Activated CD8-positive, alpha-beta memory T cell treated with anti-CD3 and anti-CD28 coated beads, Interleukin-2, amount 50 U/mL, for 48 hours (primary cell): ENCODE measurements around the gene SRPK2.

Source experiments
- DNase-seq: peaks from one replicate; pipeline ENCODE4 v3.0.0-alpha.2; 2020

Gene SRPK2

GRCh38 chr7:105127179-105127578 is 261.5 kb downstream of the SRPK2 start:
- no peak for DNase-seq

GRCh38 chr7:105126436-105126975 is 262.2 kb downstream of the SRPK2 start:
- no peak for DNase-seq

- DNase-seq = no peak
Observed at GRCh38 chr7:105125745-105126144, 263.0 kb downstream of the SRPK2 start.

- no peak for DNase-seq
Observed at GRCh38 chr7:105122619-105123018, 266.1 kb downstream of the SRPK2 start.

GRCh38 chr7:105118612-105119600 is 269.8 kb downstream of the SRPK2 start:
- DNase-seq = no peak

DNA sequence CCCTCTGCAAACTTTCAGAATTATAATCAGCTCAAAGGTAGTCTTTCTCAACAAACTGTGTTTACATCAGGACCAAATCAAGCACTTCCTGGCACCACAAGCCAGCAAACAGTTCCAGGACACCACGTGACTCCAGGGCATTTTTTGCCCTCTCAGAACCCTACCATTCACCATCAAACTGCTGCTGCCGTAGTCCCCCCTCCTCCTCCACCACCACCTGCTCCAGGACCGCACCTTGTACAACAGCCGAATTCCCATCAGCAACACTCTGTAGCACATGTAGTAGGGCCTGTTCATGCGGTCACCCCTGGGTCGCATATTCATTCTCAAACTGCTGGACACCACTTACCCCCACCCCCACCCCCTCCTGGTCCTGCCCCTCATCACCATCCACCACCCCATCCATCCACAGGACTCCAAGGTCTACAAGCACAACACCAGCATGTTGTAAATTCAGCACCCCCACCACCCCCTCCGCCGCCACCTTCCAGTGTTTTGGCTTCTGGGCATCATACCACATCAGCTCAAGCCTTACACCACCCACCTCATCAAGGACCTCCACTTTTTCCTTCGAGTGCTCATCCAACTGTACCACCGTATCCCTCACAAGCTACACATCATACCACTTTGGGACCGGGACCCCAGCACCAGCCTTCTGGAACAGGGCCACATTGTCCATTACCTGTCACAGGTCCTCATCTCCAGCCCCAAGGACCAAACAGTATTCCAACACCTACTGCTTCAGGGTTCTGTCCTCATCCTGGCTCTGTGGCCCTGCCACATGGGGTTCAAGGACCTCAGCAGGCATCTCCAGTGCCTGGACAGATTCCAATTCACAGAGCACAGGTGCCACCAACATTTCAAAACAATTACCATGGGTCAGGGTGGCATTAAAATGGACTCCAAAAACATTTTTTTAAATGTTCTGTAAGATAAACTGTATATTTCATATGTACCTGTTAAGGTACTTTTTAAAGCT is 276.0 kb downstream of the SRPK2 start:
- no peak for DNase-seq

GRCh38 chr7:105107458-105107857 is 281.3 kb downstream of the SRPK2 start:
- no peak for DNase-seq

- no peak for DNase-seq
Observed at GRCh38 chr7:105106473-105106872, 282.2 kb downstream of the SRPK2 start.

DNA sequence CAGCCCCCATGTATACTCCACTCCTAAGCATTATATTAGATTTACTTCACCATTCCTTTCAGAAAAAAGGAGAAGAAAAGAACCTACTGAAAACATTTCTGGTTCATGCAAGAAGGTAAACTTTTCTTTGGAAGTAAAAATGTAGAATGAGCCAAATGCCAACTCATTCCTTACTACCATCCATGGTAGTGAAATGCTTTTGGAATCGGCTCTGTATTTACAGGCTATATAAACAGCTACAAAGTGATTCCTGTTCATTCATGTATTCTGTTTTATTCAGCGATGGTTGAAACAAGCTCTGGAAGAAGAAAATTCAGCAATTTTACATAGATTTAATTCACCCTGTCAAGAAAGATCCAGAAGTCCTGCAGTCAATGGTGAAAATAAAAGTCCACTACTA is 283.1 kb downstream of the SRPK2 start:
- no peak for DNase-seq

DNA sequence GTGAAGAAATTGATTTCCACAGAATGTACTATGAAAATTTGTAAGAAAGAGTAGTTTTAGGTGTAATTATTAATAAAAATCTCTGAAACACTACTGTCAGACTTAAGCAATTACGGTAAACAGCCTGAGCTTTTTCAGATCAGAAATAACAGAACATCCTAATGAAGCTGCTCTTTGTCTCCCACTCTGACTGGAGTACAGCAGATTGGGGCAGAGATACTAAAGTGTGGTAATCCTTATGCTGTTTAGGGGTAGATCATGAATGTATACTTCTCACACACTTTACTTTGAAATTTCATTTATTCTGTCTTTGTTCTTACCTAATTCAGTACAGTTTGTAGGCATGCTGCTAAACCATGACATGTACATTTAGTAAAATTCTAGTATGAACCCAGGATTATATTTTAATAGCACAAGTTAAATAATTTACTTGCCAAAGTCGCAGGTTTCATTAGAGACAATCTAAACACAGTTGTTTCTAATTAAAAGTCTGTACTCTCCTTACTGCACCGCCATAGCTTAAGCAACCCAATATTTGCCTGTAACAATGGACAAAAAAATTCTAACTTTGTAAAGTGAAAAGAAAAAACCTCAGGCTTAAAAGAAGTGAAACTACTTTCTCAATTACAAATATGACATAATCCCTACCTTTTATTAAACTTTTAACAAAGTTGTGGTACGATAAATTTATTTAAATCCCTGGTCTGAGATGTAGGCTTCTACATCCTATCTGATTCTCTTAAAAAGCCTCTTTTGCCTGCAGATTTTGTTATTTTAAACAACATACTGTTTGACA is 286.0 kb downstream of the SRPK2 start:
- DNase-seq = no peak

DNA sequence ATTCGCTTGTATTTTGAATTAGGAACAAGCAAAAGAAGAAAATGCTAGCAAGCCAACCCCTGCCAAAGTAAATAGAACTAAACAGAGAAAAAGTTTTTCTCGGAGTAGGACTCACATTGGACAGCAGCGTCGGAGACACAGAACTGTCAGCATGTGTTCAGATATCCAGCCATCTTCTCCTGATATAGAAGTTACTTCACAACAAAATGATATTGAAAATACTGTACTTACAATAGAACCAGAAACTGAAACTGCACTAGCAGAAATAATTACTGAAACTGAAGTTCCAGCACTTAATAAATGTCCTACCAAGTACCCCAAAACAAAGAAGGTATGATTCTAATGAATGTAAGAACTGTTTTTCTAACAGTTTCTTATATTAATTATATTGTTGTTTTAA is 286.9 kb downstream of the SRPK2 start:
- DNase-seq = no peak

GRCh38 chr7:105098863-105099515 is 289.7 kb downstream of the SRPK2 start:
- no peak for DNase-seq

DNA sequence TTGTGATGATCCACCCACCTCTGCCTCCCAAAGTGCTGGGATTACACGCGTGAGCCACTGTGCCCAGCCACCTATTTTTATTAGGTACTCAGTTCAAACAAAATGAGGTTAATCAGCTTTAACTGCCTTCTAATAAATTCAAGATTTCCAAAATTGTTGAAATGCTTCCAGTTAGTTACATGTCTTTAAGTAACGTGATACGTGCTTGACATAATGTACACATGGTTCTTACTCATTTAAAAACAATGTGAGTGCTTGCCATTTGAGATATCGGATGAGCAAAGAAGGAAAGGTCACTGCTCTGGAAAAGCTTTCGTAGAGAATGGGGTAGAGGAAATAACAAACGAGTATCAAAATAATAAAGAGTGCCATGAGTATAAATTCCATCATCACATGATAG is 291.1 kb downstream of the SRPK2 start:
- DNase-seq = no peak

DNA sequence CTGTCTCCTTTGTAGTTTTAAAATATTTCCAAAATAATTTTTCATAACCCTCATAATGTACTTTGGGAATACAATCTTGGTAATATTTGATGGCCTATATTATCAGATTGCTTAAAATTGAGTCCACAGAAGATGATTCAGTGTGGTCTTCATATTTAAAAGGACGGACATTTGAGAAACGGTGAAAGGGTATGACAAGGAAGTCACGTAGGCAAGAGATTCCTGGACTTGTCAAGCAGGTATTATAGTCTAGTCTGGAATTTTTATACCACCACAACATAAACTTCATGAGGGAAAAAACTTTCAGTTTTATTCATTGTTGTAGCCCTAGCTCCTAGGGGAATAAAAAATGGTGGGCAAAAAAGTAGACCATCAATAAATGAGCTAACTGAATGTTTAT is 292.4 kb downstream of the SRPK2 start:
- DNase-seq = no peak

GRCh38 chr7:105094966-105095365 is 293.8 kb downstream of the SRPK2 start:
- no peak for DNase-seq

GRCh38 chr7:105088456-105088855 is 300.3 kb downstream of the SRPK2 start:
- no peak for DNase-seq

DNA sequence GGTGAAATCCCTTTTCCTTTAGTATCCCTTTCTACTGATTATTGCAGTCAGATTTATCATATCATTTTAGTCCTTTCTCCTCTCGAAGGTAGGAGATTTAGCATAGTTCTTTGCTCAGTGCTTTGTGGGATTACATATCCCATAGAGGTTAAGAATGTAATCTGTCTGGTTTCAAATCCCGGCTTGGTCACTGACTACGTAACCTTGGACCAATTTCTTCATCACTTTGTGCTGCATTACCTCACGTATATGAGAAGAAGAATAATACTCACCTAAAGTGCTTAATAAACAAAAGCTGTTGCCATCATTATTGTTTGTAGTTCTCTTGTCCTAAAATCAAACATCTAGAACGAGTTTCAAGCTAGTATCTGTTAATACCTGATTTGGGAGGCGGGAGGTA is 300.7 kb downstream of the SRPK2 start:
- no peak for DNase-seq

- no peak for DNase-seq
Observed at GRCh38 chr7:105086850-105087249, 301.9 kb downstream of the SRPK2 start.

DNA sequence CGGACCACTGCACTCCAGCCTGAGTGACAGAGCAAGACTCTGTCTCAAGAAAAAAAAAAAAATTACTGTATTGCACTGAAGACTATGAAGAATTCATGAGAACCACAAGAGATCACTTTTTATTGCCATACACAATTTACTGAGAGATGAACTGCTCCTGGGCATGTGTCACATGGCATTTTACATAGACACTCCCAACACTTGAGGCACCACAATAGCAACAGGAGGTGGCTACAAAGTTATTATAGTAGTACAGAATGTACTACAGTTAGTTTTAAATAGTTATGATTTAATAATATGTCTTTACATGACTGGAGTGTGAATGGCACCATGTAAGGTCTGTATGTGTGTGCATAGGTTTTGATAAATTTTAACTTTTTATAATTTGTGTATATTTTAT is 304.1 kb downstream of the SRPK2 start:
- no peak for DNase-seq

DNA sequence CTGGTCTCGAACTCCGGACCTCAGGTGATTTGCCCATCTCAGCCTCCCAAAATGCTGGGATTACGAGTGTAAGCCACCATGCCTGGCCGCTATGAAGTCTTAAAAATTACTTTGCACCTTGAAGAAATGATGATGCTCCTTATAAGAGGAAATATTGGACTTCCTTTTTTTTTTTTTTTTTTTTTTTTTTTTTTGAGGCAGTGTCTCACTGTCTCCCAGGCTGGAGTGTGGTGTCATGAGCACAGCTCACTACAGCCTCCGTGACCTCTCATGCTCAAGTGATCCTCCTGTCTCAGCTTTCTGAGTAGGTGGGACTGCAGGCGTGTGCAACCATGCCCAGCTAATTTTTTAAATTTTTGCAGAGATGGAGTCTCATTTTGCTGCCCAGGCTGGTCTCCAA is 309.4 kb downstream of the SRPK2 start:
- no peak for DNase-seq

GRCh38 chr7:105073143-105073542 is 315.6 kb downstream of the SRPK2 start:
- no peak for DNase-seq

DNA sequence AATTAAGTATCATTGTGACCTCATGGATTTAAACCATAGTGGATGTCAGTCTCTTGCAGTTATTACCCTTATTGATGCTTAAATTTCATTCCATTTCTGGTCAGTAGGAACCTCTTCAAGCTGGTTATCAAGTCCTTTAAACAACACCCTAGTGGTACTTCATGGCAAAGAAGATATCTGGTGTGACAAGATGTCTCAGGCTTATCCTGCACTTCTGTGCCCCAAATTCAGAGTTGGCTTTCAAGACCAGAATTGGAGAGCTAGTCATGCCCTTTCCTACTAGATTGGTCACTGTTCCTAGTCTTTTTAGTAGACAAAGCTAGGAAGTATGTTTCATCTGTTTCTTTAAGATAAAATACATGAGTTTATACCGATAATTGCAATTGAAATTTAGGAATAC is 319.8 kb downstream of the SRPK2 start:
- DNase-seq = no peak
